Right kidney (tissue), 9 donors: ENCODE data around the gene DLX2.
"Not testable (repeated sequence)": the region's sequence is repeated elsewhere in the genome, so short reads cannot be mapped to it uniquely, and the experiment has no call there.

Experiments
- DNase-seq: peaks from one replicate; pipeline ENCODE4 v3.0.0-alpha.2; 2016
- long read RNA-seq, 8 donors: transcript quantifications; one replicate each; lab custom pipeline, GENCODE V29; 2026

Gene DLX2
- long read RNA-seq, donor 1 = 0 reads
- long read RNA-seq, donor 2 = 0 reads
- long read RNA-seq, donor 3 = 0 reads
- long read RNA-seq, donor 4 = 0 reads
- long read RNA-seq, donor 5 = 0 reads
- long read RNA-seq, donor 6 = 0 reads
- long read RNA-seq, donor 7 = 0 reads
- long read RNA-seq, donor 8 = 0 reads

DNA sequence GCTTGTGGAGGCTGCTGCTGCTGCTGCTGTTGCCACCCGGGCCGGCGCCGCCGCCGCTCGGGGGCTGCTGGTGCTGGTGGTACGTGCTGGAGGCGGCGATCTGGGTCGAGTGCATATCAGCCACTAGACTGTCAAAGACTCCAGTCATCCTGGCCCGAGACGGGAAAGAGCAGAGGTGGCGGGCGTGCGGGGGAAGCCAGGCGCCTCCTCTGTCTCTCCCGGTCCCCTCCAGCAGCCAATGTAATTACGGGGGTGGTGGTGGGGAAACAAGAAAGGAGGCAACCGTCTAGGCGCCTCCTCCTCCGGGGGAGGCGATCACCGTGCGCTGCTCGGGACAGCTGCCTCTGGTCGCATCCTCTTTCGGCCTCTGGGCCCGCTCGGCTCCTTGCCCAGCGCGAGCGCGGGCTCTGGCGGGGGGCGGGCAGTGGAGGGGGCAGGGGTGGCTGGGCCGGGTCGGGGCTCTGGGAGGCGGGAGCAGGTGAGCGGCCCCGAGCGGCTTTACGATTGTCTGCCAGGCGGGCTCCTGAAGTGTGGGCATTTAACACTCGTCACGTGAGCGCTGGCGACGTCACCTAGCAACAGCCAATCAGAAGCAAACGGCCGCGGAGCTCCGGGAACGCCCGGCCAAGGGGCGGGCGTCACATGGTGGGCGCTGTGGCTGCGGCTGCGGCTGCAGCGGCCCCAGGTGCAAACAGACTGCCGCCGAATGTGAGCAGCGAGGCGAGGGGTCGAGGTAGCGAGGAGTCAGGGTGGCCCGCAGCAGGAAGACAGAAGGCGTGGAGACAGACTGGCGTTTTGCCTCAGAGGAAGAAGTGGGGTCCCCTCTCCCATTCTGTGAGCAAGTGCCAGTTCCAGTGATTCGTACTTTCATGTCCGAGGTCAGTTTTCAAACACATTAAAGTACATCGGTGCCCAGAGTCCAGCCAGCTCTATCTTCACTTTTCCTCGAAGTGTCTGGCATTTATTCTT, at the start of gene DLX2:
DLX2 (minus strand) TSS at position 510 of the 969 bp plus-strand sequence; CDS start at position 148, 362 bp downstream.
- DNase-seq = peak; percentile 81

DNA sequence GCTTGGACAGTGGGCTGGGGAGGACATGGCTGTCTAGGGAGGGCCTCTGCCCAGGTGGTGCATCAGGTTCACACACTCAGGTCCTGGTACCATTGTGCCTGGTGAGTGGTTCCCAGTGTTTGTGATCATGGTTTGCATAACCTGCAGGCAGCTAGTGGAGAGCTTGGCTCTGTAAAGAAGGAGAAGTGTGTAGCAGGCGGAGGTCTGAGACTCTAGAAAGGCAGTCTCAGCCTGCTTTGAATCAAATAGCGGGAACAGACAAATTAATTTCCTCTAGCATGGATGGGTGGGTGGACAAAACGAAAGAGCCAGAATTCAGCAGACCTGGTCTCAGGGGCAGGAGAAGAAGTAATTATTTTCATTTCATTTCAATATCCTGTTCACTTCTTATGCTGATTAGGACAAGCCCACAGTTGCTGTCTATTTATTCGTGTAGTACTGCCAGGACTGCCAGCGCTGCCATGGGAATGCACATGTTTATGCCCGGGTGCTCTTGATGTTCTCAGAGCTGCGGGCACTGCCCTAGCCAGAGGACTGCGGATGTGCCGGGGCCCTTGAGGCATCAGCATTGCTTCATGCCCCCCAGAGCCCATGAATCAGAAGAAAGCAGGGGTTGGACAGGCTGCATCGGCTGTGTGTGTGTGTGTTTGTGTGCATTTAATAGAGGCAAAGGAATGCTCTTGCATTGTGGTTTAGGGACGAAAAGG, 45.4 kb upstream of the DLX2 start:
- no peak for DNase-seq

DNA sequence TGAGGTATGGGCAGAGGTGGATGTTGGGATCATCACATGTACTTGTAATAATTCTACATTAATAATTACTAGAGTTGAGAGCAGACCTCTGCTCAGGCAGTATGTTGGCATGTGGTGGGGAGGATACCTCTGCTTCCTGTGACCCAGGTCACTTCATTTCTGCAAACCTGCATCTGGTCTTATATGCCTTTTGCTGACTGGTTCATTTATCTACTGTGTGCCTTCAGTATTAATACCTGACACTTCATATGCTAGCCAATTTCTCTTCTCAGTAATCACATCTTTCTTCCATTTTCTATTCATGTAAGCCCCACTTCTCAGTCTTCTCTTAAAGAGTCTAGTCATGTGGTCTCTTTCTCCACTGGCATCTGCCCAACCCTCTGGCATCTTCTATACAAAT, 41.1 kb upstream of the DLX2 start:
- DNase-seq = no peak

DNA sequence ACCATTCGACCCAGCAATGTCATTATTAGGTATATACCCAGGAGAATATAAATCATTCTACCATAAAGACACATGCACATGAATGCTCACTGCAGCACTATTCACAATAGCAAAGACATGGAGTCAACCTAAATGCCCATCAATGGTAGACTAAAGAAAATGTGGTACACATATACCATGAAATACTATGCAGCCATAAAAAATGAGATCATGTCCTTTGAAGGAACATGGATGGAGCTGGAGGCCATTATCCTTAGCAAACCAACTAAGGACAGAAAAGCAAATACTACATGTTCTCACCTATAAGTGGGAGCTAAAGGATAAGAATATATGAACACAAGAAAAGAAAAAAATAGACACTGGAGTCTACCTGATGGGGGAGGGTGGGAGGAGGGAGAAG, 36.0 kb upstream of the DLX2 start:
- DNase-seq = not testable (repeated sequence)

DNA sequence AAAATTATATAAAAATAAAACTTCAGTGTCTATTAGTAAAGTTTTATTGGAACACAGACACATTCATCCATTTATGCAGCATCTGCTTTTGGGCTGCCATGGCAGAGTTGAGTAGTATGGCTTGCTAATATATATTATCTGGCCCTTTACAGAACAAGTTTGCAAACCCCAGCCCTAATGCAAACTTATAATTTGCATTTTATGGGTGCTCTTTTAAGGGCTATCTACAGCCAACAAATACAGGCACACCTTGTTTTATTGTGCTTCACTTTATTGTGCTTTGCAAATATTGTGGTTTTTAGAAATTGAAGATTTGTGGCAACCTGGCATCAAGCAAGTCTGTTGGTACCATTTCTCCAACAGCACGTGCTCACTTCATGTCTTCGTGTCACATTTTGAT, 35.2 kb upstream of the DLX2 start:
- DNase-seq = no peak

DNA sequence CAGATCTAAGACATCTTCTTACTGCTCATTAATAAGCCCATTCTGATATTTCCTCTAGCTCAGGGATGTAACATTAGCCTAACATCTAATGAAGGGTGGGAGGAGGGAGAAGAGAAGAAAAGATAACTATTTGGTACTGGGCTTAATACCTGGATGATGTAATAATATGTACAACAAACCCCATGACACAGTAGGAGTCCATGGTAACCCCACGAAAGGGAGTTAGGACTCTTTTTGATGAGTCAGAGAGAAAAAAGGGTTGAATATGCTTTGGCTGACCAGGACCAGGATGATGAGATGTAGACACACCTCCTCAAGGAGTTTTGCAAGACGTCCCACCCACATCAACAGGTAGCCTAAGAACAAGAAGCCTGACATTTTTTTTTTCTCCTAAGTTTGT, 34.4 kb upstream of the DLX2 start:
- no peak for DNase-seq

DNA sequence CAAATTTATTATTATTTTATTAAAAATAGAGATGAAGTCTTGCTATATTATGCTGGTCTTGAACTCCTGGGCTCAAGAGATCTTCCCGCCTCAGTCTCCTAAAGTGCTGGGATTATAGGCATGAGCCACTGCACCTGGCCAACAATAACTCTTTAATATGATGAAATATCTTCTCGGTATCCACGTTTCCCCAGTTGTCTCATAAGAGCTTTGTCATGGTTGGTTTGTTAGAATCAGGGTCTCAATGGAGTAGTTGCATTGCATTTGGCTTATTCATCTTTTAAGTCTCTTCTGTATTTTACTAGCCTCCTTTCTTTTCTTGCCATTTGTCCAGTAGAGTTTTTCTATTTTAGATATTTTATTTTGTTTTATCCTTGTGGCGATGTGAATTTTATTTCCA, 32.7 kb upstream of the DLX2 start:
- no peak for DNase-seq

DNA sequence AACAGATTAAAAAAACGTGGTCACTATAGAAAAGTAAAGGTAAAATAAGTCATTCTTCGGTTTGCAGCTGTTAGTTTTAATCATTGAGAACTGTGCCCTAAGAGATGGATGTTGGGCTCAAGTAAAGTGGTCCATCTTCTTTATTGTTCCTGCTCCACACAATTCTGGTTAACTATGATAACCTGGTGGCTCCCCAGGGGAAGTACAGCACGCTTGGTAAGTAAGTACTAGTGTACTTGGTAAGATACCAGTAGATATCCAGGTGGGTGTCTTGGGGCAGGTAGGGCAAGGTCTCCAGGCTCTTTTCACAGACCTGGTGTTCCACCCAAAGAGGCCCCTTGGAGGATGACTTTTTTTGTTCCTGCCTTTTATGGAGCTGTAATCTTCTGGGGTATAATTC, 31.6 kb upstream of the DLX2 start:
- DNase-seq = no peak

DNA sequence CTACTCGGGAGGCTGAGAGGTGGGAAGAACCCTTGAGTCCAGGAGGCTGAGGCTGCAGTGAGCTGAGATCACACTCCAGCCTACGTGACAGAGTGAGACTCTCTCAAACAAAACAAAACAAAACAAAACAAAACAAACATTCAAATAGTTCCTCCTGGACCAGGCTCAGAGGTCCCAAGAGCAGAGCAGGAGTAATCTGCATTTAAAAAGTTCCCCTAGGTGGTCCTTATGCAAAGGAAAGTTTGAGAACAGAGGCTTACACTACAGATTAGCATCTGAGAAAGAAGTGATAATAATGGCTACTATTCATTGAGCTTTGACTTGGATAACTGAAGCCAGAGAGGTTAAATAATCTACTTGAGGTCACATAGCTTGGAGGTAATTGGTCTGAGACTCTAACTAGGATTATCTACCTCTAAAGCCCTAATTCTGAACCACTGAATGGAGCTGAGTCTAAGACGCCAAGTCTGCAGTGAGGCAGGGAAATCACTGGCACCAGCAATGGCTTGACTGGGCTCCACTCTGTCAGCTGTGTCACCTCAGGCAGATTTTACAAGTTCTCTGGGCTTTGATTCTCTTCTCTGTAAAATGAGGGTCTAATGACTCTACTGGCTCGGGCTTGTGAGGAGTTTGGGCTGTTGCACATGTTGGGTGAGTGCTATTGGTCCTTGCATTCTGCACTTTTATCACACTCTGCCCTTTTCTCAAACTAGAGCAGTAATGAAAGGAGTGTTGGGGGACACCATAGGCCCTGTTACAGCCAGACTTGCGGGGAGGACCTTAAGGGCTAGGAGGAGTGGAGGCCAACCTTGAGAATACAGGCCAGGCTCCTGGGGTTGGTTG, 29.2 kb upstream of the DLX2 start:
- no peak for DNase-seq

DNA sequence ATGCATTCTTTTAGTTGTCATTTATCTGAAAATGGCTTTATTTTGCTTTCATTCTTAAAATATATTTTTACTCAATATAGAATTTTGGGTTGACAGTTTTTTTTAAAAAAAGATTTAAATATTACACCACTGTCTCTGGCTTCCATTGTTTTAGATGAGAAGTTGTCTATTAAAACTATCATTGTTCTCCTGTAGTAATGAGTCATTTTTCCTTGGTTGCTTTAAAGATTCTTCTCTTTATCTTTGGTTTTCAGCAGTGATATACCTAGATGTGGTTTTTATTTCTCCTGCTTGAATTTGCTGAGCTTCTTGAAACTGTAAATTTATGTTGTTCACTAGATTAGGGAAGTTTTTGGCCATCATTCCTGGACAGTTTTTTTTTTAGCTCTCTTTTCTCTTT, 26.7 kb upstream of the DLX2 start:
- DNase-seq = no peak

DNA sequence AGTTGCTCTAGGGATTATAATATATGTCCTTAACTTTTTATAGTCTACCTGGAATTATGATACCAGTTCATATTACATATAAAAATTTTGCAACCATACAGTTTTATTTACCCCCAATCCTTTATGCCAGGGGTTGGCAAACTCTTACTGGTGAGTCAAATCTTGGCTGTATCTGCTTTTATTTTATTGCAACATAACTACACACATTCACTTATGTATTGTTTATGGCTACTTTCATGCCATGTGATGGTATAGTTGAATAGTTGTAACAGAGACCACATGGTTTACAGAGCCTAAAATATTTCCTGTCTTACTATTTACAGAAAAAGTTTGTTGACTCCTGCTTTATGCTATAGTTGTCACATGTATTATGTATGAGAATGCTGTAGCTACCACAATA, 25.8 kb upstream of the DLX2 start:
- no peak for DNase-seq

DNA sequence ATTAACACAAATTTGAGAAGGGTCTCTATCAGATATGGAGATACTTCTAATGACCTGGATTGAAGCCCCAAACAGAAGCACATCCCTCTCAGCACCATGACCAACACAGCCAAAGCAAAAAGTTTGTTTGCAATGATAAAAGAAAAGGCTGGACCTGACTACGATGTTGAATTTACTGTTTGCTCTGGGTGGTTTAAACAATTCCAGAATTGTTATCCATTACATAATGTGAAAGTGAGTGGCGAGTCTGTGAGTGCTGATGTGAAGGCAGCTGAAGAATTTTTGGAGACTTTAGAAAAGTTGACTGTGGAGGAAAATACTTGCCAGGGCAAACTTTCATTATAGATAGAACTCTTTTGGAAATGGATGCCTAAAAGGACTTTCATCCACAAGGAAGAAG, 17.4 kb upstream of the DLX2 start:
- no peak for DNase-seq

DNA sequence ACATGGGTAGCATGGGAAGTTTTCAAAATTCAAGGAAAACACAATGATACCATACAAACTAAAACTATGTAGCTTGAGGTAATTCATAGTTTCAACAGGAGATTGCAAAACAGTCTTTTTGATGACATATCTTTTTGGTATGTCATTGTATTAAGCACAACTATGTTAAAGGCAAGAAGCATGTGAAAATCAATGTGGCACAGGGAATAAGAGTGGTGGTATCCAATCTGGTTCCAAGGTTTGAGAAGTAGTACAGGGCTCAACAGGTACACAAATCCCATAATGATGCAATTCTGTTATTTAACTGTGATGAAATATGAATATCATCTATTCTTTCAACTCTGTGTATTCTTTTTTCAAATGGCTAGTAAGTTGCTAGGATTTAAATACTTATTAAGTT, 16.4 kb upstream of the DLX2 start:
- DNase-seq = no peak

DNA sequence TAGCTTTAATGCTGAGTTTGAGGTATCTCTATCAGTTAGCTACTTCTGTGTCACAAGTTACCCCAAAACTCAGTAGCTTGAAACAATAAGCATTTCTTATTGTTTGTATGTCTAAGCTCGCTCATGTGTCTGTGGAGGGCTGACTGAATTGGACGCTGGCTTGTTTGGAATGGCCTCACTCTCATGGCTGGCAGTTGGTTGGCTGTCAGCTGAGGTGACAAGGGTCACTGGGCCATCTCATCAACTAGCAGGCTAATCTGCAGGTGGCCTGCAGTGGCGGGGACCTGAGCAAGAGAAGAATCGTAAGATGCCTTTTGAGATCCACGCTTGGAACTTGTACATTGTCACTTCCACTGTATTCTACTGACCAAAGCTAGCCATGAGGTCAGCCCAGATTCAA, 13.4 kb upstream of the DLX2 start:
- no peak for DNase-seq

DNA sequence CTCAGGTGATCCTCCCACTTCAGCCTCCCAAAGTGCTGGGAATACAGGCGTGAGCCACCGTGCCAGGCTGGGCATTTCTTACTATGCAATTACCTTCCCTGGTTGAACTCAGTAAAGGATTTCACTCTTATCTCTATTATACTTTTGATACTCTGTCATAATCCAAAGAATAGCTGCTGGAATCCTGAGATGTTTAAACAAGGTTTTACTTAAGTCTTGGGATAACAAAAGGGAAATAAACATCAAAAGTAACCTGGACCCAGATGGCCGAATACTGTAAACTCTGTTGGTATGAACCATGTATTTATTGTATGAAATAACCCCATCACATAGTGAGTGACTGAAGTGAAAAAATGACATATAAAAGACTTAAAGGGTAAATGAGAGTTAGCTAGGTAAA, 11.9 kb upstream of the DLX2 start:
- DNase-seq = no peak

DNA sequence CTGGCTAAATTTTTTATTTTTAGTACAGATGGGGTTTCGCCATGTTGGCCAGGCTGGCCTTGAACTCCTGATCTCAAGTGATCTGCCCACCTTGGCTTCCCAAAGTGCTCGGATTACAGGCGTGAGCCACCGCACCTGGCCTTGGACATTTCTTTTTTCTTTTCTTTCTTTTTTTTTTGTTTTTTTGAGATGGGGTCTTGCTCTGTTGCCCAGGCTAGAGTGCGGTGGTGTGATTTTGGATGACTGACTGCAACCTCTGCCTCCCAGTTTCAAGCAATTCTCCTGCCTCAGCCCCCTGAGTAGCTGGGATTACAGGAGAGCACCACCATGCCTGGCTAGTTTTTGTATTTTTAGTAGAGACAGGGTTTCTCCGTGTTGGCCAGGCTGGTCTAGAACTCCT, 11.5 kb upstream of the DLX2 start:
- not testable (repeated sequence) for DNase-seq

DNA sequence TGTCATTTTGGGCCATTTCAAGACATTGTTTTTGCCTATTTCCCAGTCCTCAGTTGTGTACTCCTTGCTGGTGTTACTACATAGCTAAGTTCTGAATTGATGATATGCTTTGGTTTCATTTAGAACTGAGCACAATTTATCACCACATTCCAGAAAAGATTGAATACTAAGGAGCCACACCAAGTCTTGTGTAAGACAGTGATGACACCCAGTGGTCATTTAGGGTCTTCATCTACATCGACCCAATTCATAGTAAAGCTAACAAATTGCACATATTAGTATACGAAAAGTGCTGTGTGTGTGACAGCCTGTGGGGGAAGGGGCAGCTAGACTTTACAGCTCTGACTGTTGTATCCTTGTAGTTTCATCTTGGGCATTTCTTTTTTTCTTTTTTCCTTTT, 10.9 kb upstream of the DLX2 start:
- DNase-seq = no peak

DNA sequence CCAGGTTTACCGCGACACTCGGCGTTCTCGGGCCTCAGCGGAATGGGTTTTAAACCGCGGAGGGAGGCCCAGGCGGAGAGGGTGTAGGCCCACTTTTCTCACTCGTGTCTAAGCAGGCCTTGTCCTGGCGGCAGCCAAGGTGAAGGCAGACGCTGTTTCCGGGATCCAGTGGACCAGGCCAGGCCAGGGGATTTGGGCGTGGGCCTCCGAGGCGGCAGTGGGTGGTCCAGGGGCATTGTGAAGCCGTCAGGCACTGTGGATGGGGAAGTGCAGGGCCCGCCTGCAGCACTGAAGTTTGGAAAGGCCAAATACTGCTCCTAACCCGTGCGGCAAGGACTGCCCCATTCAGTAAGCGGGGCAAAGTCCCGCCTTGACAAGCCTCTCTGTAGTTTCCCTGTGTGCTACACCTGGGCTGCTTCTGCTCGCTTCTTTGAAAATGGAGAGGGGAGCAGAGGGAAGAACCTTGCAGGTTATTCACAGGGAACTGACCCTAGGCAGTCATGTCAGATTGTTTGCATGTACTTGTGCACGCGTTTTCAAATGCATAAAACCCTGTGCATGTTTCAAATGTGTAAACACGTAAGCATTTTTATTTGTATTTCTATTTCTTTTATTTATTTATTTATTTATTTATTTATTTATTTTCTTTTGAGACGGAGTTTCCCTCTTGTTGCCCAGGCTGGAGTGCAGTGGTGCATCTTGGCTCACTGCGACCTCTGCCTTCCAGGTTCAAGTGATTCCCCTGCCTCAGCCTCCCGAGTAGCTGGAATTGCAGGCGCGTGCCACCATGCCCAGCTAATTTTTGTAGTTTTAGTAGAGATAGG, 7.5 kb upstream of the DLX2 start:
- peak; percentile 41 for DNase-seq

DNA sequence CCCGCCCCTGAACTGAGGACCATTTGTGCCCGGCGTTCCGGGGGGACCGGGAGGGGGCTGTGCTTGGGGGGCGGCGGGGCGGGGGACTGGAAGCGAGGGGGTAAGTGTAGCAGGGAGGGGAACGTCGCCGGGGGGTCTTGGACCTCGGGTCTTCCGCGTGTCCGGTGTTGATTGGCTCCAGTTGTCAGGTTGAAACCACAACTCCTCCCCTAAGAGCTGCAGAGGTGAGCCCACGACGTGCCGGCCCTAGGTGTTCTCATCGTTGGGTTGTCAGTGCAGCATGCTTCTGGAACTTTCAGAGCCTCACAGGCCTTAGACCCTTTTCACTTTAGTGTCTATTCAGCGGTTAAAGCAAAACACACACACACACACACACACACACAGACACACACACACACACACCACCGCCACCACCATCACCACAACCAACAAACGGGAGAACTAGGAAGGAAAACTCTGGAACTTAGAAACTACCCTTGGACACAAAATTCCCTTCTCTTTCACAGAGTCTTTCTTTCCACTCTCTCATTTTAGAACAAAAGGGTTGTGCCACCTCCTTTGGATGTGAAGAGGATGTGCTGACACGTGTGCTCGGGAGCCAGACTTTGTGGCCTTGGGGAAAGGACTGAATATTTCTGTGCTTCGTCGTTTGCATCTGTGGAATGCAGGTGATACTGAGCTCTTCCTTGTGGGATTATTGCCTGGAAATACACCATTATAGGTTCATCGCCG, 6.7 kb upstream of the DLX2 start:
- DNase-seq = peak; percentile 27

DNA sequence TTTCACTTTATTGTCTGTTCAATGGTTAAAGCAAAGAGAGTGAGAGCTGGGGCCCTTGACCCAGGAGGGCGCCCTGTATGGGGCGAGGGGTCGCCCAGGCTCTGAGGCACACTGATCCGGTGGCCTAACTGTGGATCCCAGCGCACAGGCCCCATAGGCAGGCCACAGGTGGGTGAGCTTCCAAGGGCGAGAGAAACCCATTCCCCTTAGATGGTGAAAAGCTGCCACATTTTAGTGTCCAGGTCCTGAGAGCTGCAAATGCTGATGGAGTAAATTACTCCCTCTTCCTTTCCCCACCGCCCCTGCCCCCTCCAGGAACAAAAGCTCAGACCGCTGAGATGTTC, 5.9 kb upstream of the DLX2 start:
- no peak for DNase-seq
